Nephron progenitor cell (in vitro differentiated cells): ENCODE data around the gene AGTR1.

Source experiments
- DNase-seq: peaks from one replicate; pipeline ENCODE4 v3.0.0; 2021
- H3K27ac Mint-ChIP-seq: 2 replicates; pipeline ENCODE4 v1.8.0; 2021; ENCODE audit warnings: mild to moderate bottlenecking, moderate library complexity, mixed read lengths
- H3K27me3 Mint-ChIP-seq: 2 replicates; pipeline ENCODE4 v1.8.0; 2021; ENCODE audit warnings: mild to moderate bottlenecking, low read depth, mixed read lengths; ENCODE audit not compliant: poor library complexity
- H3K36me3 Mint-ChIP-seq: 2 replicates; pipeline ENCODE4 v1.8.0; 2021; ENCODE audit warnings: low read depth, mixed read lengths
- H3K4me1 Mint-ChIP-seq: 2 replicates; pipeline ENCODE4 v1.8.0; 2021; ENCODE audit warnings: mixed read lengths
- H3K4me3 Mint-ChIP-seq: 2 replicates; pipeline ENCODE4 v1.8.0; 2021; ENCODE audit warnings: mild to moderate bottlenecking, moderate library complexity, mixed read lengths
- H3K9me3 Mint-ChIP-seq: 2 replicates; pipeline ENCODE4 v1.8.0; 2021; ENCODE audit warnings: mild to moderate bottlenecking, moderate library complexity, mixed read lengths
- CTCF ChIP-seq: fragments of 200-600 bp; sonication (generic); IDR thresholded peaks from 2 replicates; pipeline ENCODE4 v1.5.0; 2021; ENCODE audit warnings: antibody characterized with exemption

Gene AGTR1

GRCh38 chr3:148756311-148756710 is 58.6 kb downstream of the AGTR1 start:
- H3K4me3 Mint-ChIP-seq = no peak overlapping the region
- H3K4me1 Mint-ChIP-seq = peaks cover 7% of the 10 kb centered on the region
- no peak overlapping the region for H3K27ac Mint-ChIP-seq
- no peak for TF ChIP-seq CTCF
- H3K9me3 Mint-ChIP-seq = peaks cover 10% of the 10 kb centered on the region
- no peak for DNase-seq
- peaks cover 14% of the 10 kb centered on the region for H3K27me3 Mint-ChIP-seq
- H3K36me3 Mint-ChIP-seq = no peaks in the 10 kb centered on the region

GRCh38 chr3:148757238-148758215 is 59.8 kb downstream of the AGTR1 start:
- H3K36me3 Mint-ChIP-seq = no peaks in the 10 kb centered on the region
- no peak overlapping the region for H3K4me3 Mint-ChIP-seq
- no peak for TF ChIP-seq CTCF
- H3K9me3 Mint-ChIP-seq = peaks cover 10% of the 10 kb centered on the region
- peaks cover 2% of the 10 kb centered on the region for H3K4me1 Mint-ChIP-seq
- DNase-seq = no peak
- H3K27me3 Mint-ChIP-seq = peaks cover 15% of the 10 kb centered on the region
- no peak overlapping the region for H3K27ac Mint-ChIP-seq

- H3K4me1 Mint-ChIP-seq = no peaks in the 10 kb centered on the region
- no peak overlapping the region for H3K4me3 Mint-ChIP-seq
- H3K27ac Mint-ChIP-seq = no peak overlapping the region
- DNase-seq = no peak
- H3K27me3 Mint-ChIP-seq = peaks cover 15% of the 10 kb centered on the region
- no peaks in the 10 kb centered on the region for H3K36me3 Mint-ChIP-seq
- peaks cover 10% of the 10 kb centered on the region for H3K9me3 Mint-ChIP-seq
- no peak for TF ChIP-seq CTCF
Measured at GRCh38 chr3:148758303-148758884, 60.7 kb downstream of the AGTR1 start.

- DNase-seq = no peak
- Mint-ChIP-seq H3K4me1 (no peaks in the 10 kb centered on the region), H3K27ac (no peak overlapping the region), H3K9me3 (peaks cover 10% of the 10 kb centered on the region), H3K27me3 (peaks cover 15% of the 10 kb centered on the region), H3K4me3 (no peak overlapping the region), H3K36me3 (no peaks in the 10 kb centered on the region)
- no peak for TF ChIP-seq CTCF
Measured at GRCh38 chr3:148759430-148759829, 61.7 kb downstream of the AGTR1 start.

GRCh38 chr3:148763156-148763680 is 65.5 kb downstream of the AGTR1 start:
- DNase-seq = no peak
- H3K36me3 Mint-ChIP-seq = no peaks in the 10 kb centered on the region
- H3K27ac Mint-ChIP-seq = no peak overlapping the region
- H3K4me3 Mint-ChIP-seq = no peak overlapping the region
- peaks cover 10% of the 10 kb centered on the region for H3K9me3 Mint-ChIP-seq
- TF ChIP-seq CTCF = no peak
- H3K4me1 Mint-ChIP-seq = no peaks in the 10 kb centered on the region
- H3K27me3 Mint-ChIP-seq = peaks cover 6% of the 10 kb centered on the region
